Neural progenitor cell (in vitro differentiated cells): ENCODE results near the gene SNUPN. TPM values are rescaled to one million over a fixed set of nuclear protein-coding genes. Genes with fewer than 3 reads are reported as not detected.

Experiments
- DNase-seq: peaks from one replicate; pipeline ENCODE4 v3.0.0-alpha.2; 2016; ENCODE audit warnings: low spot score
- H2AFZ ChIP-seq: fragments of 200-600 bp; sonication (generic); replicated peaks from 2 replicates; pipeline ENCODE4 v1.6.1; 2016; ENCODE audit warnings: antibody characterized with exemption
- H3F3A ChIP-seq: fragments of 200-600 bp; sonication (generic); 2 replicates; pipeline ENCODE4 v1.6.1; 2016; ENCODE audit warnings: antibody characterized with exemption, low read depth
- H3K27ac ChIP-seq: fragments of 200-600 bp; sonication (generic); 2 replicates; pipeline ENCODE4 v1.5.1; 2016; ENCODE audit warnings: mild to moderate bottlenecking
- H3K27me3 ChIP-seq: fragments of 200-600 bp; sonication (generic); 2 replicates; pipeline ENCODE4 v1.6.1; 2016; ENCODE audit warnings: mild to moderate bottlenecking, moderate library complexity
- H3K36me3 ChIP-seq: fragments of 200-600 bp; sonication (generic); 2 replicates; pipeline ENCODE4 v1.5.1; 2016
- H3K4me1 ChIP-seq: fragments of 200-600 bp; sonication (generic); 2 replicates; pipeline ENCODE4 v1.6.1; 2016; ENCODE audit warnings: mixed run types
- H3K4me2 ChIP-seq: fragments of 200-600 bp; sonication (generic); 2 replicates; pipeline ENCODE4 v1.6.1; 2016
- H3K4me3 ChIP-seq: fragments of 200-600 bp; sonication (generic); 2 replicates; pipeline ENCODE4 v1.5.1; 2016
- H3K79me2 ChIP-seq: fragments of 200-600 bp; sonication (generic); 2 replicates; pipeline ENCODE4 v1.6.1; 2016; ENCODE audit warnings: low read depth
- H3K9ac ChIP-seq: fragments of 200-600 bp; sonication (generic); 2 replicates; pipeline ENCODE4 v1.6.1; 2016
- H3K9me3 ChIP-seq: fragments of 200-600 bp; sonication (generic); 2 replicates; pipeline ENCODE4 v1.5.1; 2016; ENCODE audit warnings: low read depth
- H4K20me1 ChIP-seq: fragments of 200-600 bp; sonication (generic); 2 replicates; pipeline ENCODE4 v1.6.1; 2016; ENCODE audit warnings: low read depth
- H3K27ac Mint-ChIP-seq: 3 replicates; pipeline ENCODE4 v1.8.0; 2021; ENCODE audit warnings: mixed read lengths
- H3K27me3 Mint-ChIP-seq: 2 replicates; pipeline ENCODE4 v1.8.0; 2022; ENCODE audit warnings: low read depth, mild to moderate bottlenecking, inconsistent platforms, moderate library complexity, mixed read lengths; ENCODE audit not compliant: insufficient read depth
- H3K36me3 Mint-ChIP-seq: 3 replicates; pipeline ENCODE4 v1.8.0; 2021; ENCODE audit warnings: mixed read lengths
- H3K4me1 Mint-ChIP-seq: 3 replicates; pipeline ENCODE4 v1.8.0; 2021; ENCODE audit warnings: mixed read lengths
- H3K4me3 Mint-ChIP-seq: 3 replicates; pipeline ENCODE4 v1.8.0; 2021; ENCODE audit warnings: mild to moderate bottlenecking, moderate library complexity, mixed read lengths
- H3K9me3 Mint-ChIP-seq: 3 replicates; pipeline ENCODE4 v1.8.0; 2020; ENCODE audit warnings: mixed read lengths
- CTCF ChIP-seq: fragments of 200-600 bp; sonication (generic); IDR thresholded peaks from 2 replicates; pipeline ENCODE4 v1.5.1; 2017; ENCODE audit warnings: antibody characterized with exemption, mild to moderate bottlenecking
- EZH2 ChIP-seq: fragments of 200-600 bp; sonication (generic); IDR thresholded peaks from 2 replicates; pipeline ENCODE4 v1.6.1; 2017; ENCODE audit warnings: antibody characterized with exemption, mild to moderate bottlenecking, moderate library complexity
- EZH2phosphoT487 ChIP-seq: fragments of 200-600 bp; sonication (generic); IDR thresholded peaks from 2 replicates; pipeline ENCODE4 v1.6.1; 2017; ENCODE audit warnings: antibody characterized with exemption
- total RNA-seq: library from RNA; depleted of rRNA; stranded (reverse); fragments of >200 nt; gene quantifications from 2 replicates; pipeline ENCODE4 v1.2.3, GENCODE V29; 2015; ENCODE audit warnings: low replicate concordance

Gene SNUPN
- total RNA-seq, 1 donor from 2014 or later = 18.4 TPM

- no peak overlapping the region for H3K9ac ChIP-seq
- H3K27ac Mint-ChIP-seq = peak overlapping the region; percentile 4
- H3K27ac ChIP-seq = no peak overlapping the region
- no peaks in the 10 kb centered on the region for H3K27me3 Mint-ChIP-seq
- H3K4me1 Mint-ChIP-seq = no peaks in the 10 kb centered on the region
- H3K4me2 ChIP-seq = no peak overlapping the region
- H3K4me1 ChIP-seq = no peaks in the 10 kb centered on the region
- H2AFZ ChIP-seq = no peak overlapping the region
- H3K9me3 Mint-ChIP-seq = no peaks in the 10 kb centered on the region
- no peaks in the 10 kb centered on the region for H3K27me3 ChIP-seq
- DNase-seq = no peak
- H3K36me3 Mint-ChIP-seq = peaks cover 8% of the 10 kb centered on the region
- no peaks in the 10 kb centered on the region for H4K20me1 ChIP-seq
- TF ChIP-seq EZH2 (no peak), EZH2phosphoT487 (no peak), CTCF (no peak)
- H3K4me3 Mint-ChIP-seq = no peak overlapping the region
- H3K4me3 ChIP-seq = no peak overlapping the region
- H3F3A ChIP-seq = no peaks in the 10 kb centered on the region
- peaks cover 23% of the 10 kb centered on the region for H3K79me2 ChIP-seq
- H3K9me3 ChIP-seq = no peaks in the 10 kb centered on the region
- no peaks in the 10 kb centered on the region for H3K36me3 ChIP-seq
Observed at GRCh38 chr15:75553659-75554058, 71.9 kb downstream of the SNUPN start.

DNA sequence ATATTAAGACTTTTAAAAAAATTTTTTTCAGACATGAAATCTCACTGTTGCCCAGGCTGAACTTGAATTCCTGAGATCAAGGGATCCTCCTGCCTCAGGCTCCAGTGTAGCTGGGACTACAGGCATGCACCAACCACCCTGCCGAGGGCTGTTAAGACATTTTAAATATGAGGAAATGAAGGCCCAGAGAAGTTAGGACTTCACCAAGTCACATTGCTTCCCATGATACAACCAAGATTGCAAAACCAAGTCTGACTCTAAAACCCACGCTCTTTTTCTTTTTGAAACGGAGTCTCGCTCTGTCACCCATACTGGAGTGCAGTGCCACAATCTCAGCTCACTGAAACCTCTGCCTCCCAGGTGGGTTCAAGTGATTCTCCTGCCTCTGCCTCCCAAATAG is 74.4 kb downstream of the SNUPN start:
- Histone ChIP-seq H3K9me3 (no peaks in the 10 kb centered on the region), H4K20me1 (no peaks in the 10 kb centered on the region), H3K9ac (no peak overlapping the region), H3K4me2 (no peak overlapping the region), H3K4me1 (no peaks in the 10 kb centered on the region), H3K4me3 (no peak overlapping the region), H3F3A (no peaks in the 10 kb centered on the region), H3K27me3 (no peaks in the 10 kb centered on the region), H3K79me2 (peaks cover 38% of the 10 kb centered on the region), H3K36me3 (no peaks in the 10 kb centered on the region), H2AFZ (no peak overlapping the region), H3K27ac (no peak overlapping the region)
- Mint-ChIP-seq H3K4me1 (no peaks in the 10 kb centered on the region), H3K27me3 (no peaks in the 10 kb centered on the region), H3K4me3 (no peak overlapping the region), H3K9me3 (no peaks in the 10 kb centered on the region), H3K36me3 (peaks cover 8% of the 10 kb centered on the region), H3K27ac (no peak overlapping the region)
- TF ChIP-seq EZH2 (no peak), CTCF (no peak), EZH2phosphoT487 (no peak)
- DNase-seq = no peak

Other genes with a start within 250 kb of the SNUPN start
- 69.0 and 86.1 TPM in 2 replicates for gene SIN3A, start 174.0 kb downstream of the SNUPN start, total RNA-seq
- gene PTPN9, start 46.4 kb downstream of the SNUPN start, total RNA-seq = 8.6 and 11.4 TPM in 2 replicates
- 62.1 and 96.1 TPM in 2 replicates for gene IMP3, start 14.5 kb upstream of the SNUPN start, total RNA-seq
- gene SNX33, start 22.2 kb upstream of the SNUPN start, total RNA-seq = 10.1 and 20.7 TPM in 2 replicates
- gene CSPG4, start 87.1 kb upstream of the SNUPN start, total RNA-seq = 0.07 and 0.37 TPM in 2 replicates
- 21.8 and 25.8 TPM in 2 replicates for gene UBE2Q2, start 217.7 kb upstream of the SNUPN start, total RNA-seq